GM12878 (cell line): Measurements from ENCODE around the gene VSTM2B. TPM values are rescaled to one million over a fixed set of nuclear protein-coding genes. Genes with fewer than 3 reads are reported as not detected.

ENCODE experiments used
- ATAC-seq: fragments of 200-7000 bp; cut with Tn5 transposase; 3 replicates; pipeline ENCODE4 v1.9.1; 2020; ENCODE audit warnings: mild to moderate bottlenecking, moderate library complexity
- BruUV-seq: library from RNA; stranded (reverse); fragments of 400-500 nt; replicated peaks from 2 replicates; lab custom pipeline; 2021; lab: Mats Ljungman, UMichigan
- CTCF ChIA-PET: fragments of 300-600 bp; sonication (Branson Sonifier 250); formaldehyde crosslinking; extraction: SDS; loops from one replicate; lab custom pipeline; 2021; ENCODE audit warnings: inconsistent platforms; lab: Yijun Ruan, JAX
- POLR2A ChIA-PET: fragments of 350-600 bp; formaldehyde crosslinking; extraction: SDS; loops from one replicate; lab custom pipeline; 2021; ENCODE audit warnings: inconsistent platforms; lab: Charles Lee
- RAD21 ChIA-PET: fragments of 300-600 bp; sonication (Branson Sonifier 250); formaldehyde crosslinking; loops from one replicate; lab custom pipeline; 2023; ENCODE audit warnings: antibody characterized with exemption; ENCODE audit not compliant: unreplicated experiment; lab: Charles Lee
- SMC1A ChIA-PET: fragments of 300-600 bp; sonication (Branson Sonifier 250); formaldehyde crosslinking; loops from one replicate; lab custom pipeline; 2023; ENCODE audit not compliant: unreplicated experiment, uncharacterized antibody; lab: Charles Lee
- DNase-seq: peaks from one replicate; pipeline ENCODE4 v3.0.0-alpha.2; 2011; ENCODE audit warnings: low read depth, low spot score
- FAIRE-seq: peaks from 3 replicates; lab custom pipeline; 2011; peaks lifted over from hg19 to GRCh38; lab: Jason Lieb, UNC
- H2AFZ ChIP-seq: 2 replicates; pipeline ENCODE4 v1.6.0; 2011; ENCODE audit warnings: low read depth, low read length, control low read depth; ENCODE audit not compliant: control insufficient read depth
- H3K27ac ChIP-seq: 2 replicates; pipeline ENCODE4 v1.5.1; 2011; ENCODE audit warnings: control low read depth; ENCODE audit not compliant: control insufficient read depth, insufficient read depth
- H3K27me3 ChIP-seq, 2 experiments: replicated peaks in 1 of 2; 2 replicates each; pipeline versions ENCODE4 v1.6.0 to v1.6.1; 2011; ENCODE audit warnings: low read length in 1 of 2; ENCODE audit not compliant: control insufficient read depth in 2 of 2, insufficient read depth in 2 of 2
- H3K36me3 ChIP-seq, 2 experiments: 2 replicates each; pipeline ENCODE4 v1.5.1; 2011; ENCODE audit warnings: low read length in 1 of 2; ENCODE audit not compliant: control insufficient read depth in 2 of 2, insufficient read depth in 2 of 2
- H3K4me1 ChIP-seq: 2 replicates; pipeline ENCODE4 v1.6.1; 2011; ENCODE audit warnings: mild to moderate bottlenecking, low read length, moderate library complexity, mixed read lengths; ENCODE audit not compliant: control insufficient read depth, insufficient read depth
- H3K4me2 ChIP-seq: 2 replicates; pipeline ENCODE4 v1.6.0; 2011; ENCODE audit warnings: control low read depth; ENCODE audit not compliant: control insufficient read depth, insufficient read depth
- H3K4me3 ChIP-seq: fragments of 200-600 bp; sonication (generic); 2 replicates; pipeline ENCODE4 v1.5.1; 2016
- H3K79me2 ChIP-seq: 2 replicates; pipeline ENCODE4 v1.6.0; 2011; ENCODE audit warnings: low read length; ENCODE audit not compliant: control insufficient read depth, insufficient read depth
- H3K9ac ChIP-seq: 2 replicates; pipeline ENCODE4 v1.8.0; 2011; ENCODE audit warnings: low read length, control low read depth, mixed read lengths; ENCODE audit not compliant: control insufficient read depth, insufficient read depth
- H3K9me3 ChIP-seq: replicated peaks from 3 replicates; pipeline ENCODE4 v1.5.1; 2011; ENCODE audit warnings: mild to moderate bottlenecking, low read length; ENCODE audit not compliant: control insufficient read depth, insufficient read depth
- H4K20me1 ChIP-seq: 2 replicates; pipeline ENCODE4 v1.6.0; 2011; ENCODE audit not compliant: control insufficient read depth, insufficient read depth
- ASH2L ChIP-seq: fragments of 300-600, 200-600 bp; sonication (generic); IDR thresholded peaks from 2 replicates; pipeline ENCODE4 v1.6.1; 2017; ENCODE audit warnings: low read depth, mild to moderate bottlenecking, borderline replicate concordance
- BCL11A ChIP-seq: IDR thresholded peaks from 2 replicates; pipeline ENCODE4 v1.6.1; 2011; ENCODE audit warnings: low read depth, low read length
- HDAC6 ChIP-seq: fragments of 200-600 bp; sonication (generic); IDR thresholded peaks from one replicate; pipeline ENCODE4 v1.8.0; 2017; ENCODE audit warnings: antibody characterized with exemption; ENCODE audit not compliant: unreplicated experiment
- JUNB ChIP-seq: IDR thresholded peaks from 2 replicates; pipeline ENCODE4 v1.6.1; 2016; ENCODE audit warnings: antibody characterized with exemption, mild to moderate bottlenecking
- KLF5 ChIP-seq: fragments of 450-650 bp; IDR thresholded peaks from 2 replicates; pipeline ENCODE4 v1.6.1; 2014; ENCODE audit warnings: mild to moderate bottlenecking; ENCODE audit not compliant: partially characterized antibody
- NFIC ChIP-seq: IDR thresholded peaks from 2 replicates; pipeline ENCODE4 v1.6.1; 2012; ENCODE audit warnings: low read depth, mild to moderate bottlenecking, inconsistent platforms, low read length, moderate library complexity
- PBX3 ChIP-seq: IDR thresholded peaks from 2 replicates; pipeline ENCODE4 v1.6.1; 2011; ENCODE audit warnings: mild to moderate bottlenecking, low read depth, low read length, moderate library complexity; ENCODE audit not compliant: insufficient replicate concordance
- POLR2A ChIP-seq: IDR thresholded peaks from 2 replicates; pipeline ENCODE4 v1.6.1; 2011; ENCODE audit warnings: low read depth, mild to moderate bottlenecking, low read length
- RBBP5 ChIP-seq: fragments of 200-600 bp; sonication (generic); conservative IDR thresholded peaks from 2 replicates; pipeline ENCODE4 v1.6.1; 2016
- SMARCA5 ChIP-seq: fragments of 450-650 bp; IDR thresholded peaks from 2 replicates; pipeline ENCODE4 v1.6.1; 2017; ENCODE audit warnings: mild to moderate bottlenecking
- SUZ12 ChIP-seq: fragments of 200-600 bp; sonication (generic); IDR thresholded peaks from one replicate; pipeline ENCODE4 v1.6.1; 2018; ENCODE audit warnings: antibody characterized with exemption, mild to moderate bottlenecking; ENCODE audit not compliant: unreplicated experiment
- TBL1XR1 ChIP-seq: IDR thresholded peaks from 2 replicates; pipeline ENCODE4 v1.6.1; 2012; ENCODE audit warnings: low read depth, low read length, improper control_type of control experiment
- ZNF217 ChIP-seq: fragments of 450-650 bp; IDR thresholded peaks from 2 replicates; pipeline ENCODE4 v1.6.1; 2017; ENCODE audit warnings: antibody characterized with exemption, mild to moderate bottlenecking
- ZNF622 ChIP-seq: fragments of 450-650 bp; IDR thresholded peaks from 2 replicates; pipeline ENCODE4 v1.6.1; 2017; ENCODE audit warnings: mild to moderate bottlenecking, inconsistent platforms
- WGBS: methylation state at CpG from one replicate; pipeline ENCODE4 v1.1.6; 2016; ENCODE audit warnings: low lambda C conversion rate; ENCODE audit not compliant: insufficient replicate concordance, insufficient coverage; ENCODE audit errors: missing lambda C conversion rate; 5-methylcytosine and 5-hydroxymethylcytosine counted together
- in situ Hi-C: fragments of 300-500 bp; cut with MboI; formaldehyde crosslinking; loops from 9 replicates; pipeline ENCODE4 v1.14.3; 2018; ENCODE audit warnings: mixed read lengths
- intact Hi-C: fragments of 100-400 bp; cut with micrococcal nuclease; formaldehyde crosslinking; loops from one replicate; pipeline ENCODE4 v1.14.2; 2022; ENCODE audit not compliant: unreplicated experiment
- polyA plus RNA-seq, 11 experiments: library from polyadenylated mRNA; depleted of rRNA in 4 of 11; unstranded in 6 of 11; stranded (reverse) in 5 of 11; fragments of >200 nt; fragmentation: Nextera tagmentation in 4 of 11; fragmentation: Illumina TruSeq in 1 of 11; extraction: Ambion mirVana in 4 of 11; extraction: Trizol in 1 of 11; gene quantifications; 1 replicate in 1 of 11; 2 replicates in 10 of 11; pipeline versions ENCODE4 v1.2.1 to v1.2.3, GENCODE V29; 2011 to 2016; ENCODE audit warnings: inconsistent platforms in 2 of 11, missing spikeins in 2 of 11, low read depth in 1 of 11
- total RNA-seq, 4 experiments: library from RNA; depleted of rRNA in 3 of 4; stranded (reverse); fragments of >200 nt in 3 of 4; fragmentation: Illumina TruSeq in 1 of 4; extraction: Trizol in 1 of 4; gene quantifications; 2 replicates each; pipeline versions ENCODE4 v1.2.1 to v1.2.3, GENCODE V29; 2013 to 2021

Gene VSTM2B
- total and polyA plus RNA-seq, 10 of the 15 experiments (the other 5 are each of a cell fraction or from before 2014, with no cell fraction given), result not detected

- no peak for TF ChIP-seq RBBP5
- no peak for TF ChIP-seq POLR2A
- no peak for TF ChIP-seq ASH2L
- TF ChIP-seq, all 136 proteins: peak for 0
These were observed 6.6 kb upstream of the VSTM2B start (continued) for GRCh38 chr19:29519146-29519545.

GRCh38 chr19:29519931-29520330 lies 5.9 kb upstream of the VSTM2B start:
- Histone ChIP-seq H3K4me3 (no peak overlapping the region), H4K20me1 (no peaks in the 10 kb centered on the region), H3K4me2 (no peak overlapping the region), H3K27me3 (peaks cover 0 to 7% of the 10 kb centered on the region in 2 experiments; a peak in 2 of 4 replicates), H3K36me3 (no peaks in the 10 kb centered on the region), H3K9me3 (no peaks in the 10 kb centered on the region), H3K27ac (no peak overlapping the region), H2AFZ (no peak overlapping the region), H3K4me1 (no peaks in the 10 kb centered on the region), H3K79me2 (no peaks in the 10 kb centered on the region), H3K9ac (no peak overlapping the region)
- WGBS, result 22% methylated on average over 7 of the region's 8 CpGs
- CTCF ChIA-PET, result no interaction called here
- FAIRE-seq (no peak), ATAC-seq (no peak), DNase-seq (no peak)
- no TSS peak for BruUV-seq
- in situ Hi-C loops (no loop called here), intact Hi-C loops (no loop called here)
- RAD21 ChIA-PET, result no interaction called here
- TF ChIP-seq SMARCA5 (no peak), ZNF217 (no peak), KLF5 (no peak), SUZ12 (no peak), JUNB (no peak), PBX3 (no peak), ZNF622 (no peak), TBL1XR1 (no peak), NFIC (no peak), BCL11A (no peak), HDAC6 (no peak)
- SMC1A ChIA-PET, result no interaction called here
- POLR2A ChIA-PET, result no interaction called here
